ENCODE measurements around the gene COL28A1.

DNA sequence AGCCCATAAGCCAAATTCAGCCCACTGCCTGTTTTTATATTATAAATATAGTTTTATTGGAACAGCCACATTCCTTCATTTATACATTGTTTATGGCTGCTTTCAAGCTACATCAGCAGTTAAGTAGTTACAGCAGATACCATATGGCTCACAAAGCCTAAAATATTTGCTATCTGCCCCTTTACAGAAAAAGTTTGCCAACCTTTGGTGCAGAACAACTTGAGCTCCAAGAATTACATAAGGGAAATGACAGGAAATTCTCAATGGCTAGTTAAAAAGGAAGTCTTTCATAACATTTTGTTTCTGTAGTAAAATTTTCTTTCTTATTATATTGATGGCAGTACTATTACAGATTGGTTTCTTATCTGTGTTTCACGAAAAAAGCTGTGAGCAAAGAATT lies 59.3 kb downstream of the COL28A1 start:
- TF ChIP-seq, protein P1, sequence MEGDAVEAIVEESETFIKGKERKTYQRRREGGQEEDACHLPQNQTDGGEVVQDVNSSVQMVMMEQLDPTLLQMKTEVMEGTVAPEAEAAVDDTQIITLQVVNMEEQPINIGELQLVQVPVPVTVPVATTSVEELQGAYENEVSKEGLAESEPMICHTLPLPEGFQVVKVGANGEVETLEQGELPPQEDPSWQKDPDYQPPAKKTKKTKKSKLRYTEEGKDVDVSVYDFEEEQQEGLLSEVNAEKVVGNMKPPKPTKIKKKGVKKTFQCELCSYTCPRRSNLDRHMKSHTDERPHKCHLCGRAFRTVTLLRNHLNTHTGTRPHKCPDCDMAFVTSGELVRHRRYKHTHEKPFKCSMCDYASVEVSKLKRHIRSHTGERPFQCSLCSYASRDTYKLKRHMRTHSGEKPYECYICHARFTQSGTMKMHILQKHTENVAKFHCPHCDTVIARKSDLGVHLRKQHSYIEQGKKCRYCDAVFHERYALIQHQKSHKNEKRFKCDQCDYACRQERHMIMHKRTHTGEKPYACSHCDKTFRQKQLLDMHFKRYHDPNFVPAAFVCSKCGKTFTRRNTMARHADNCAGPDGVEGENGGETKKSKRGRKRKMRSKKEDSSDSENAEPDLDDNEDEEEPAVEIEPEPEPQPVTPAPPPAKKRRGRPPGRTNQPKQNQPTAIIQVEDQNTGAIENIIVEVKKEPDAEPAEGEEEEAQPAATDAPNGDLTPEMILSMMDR (IDR thresholded peaks at IDR 0.05): no peak
- TF ChIP-seq EZH2phosphoT487 (IDR thresholded peaks at IDR 0.05) (no peak), EZH2 (IDR thresholded peaks at IDR 0.05) (no peak)

Measured in neural progenitor cell (in vitro differentiated cells).